ENCODE results near the gene AHNAK2. TPM values are rescaled to one million over a fixed set of nuclear protein-coding genes. Genes with fewer than 3 reads are reported as not detected.

The AHNAK2 gene
- total and polyA plus RNA-seq, 2 donors (not counting 1 experiment from before 2014, with no cell fraction given), result not detected

GRCh38 chr14:104966261-104966865, 11.8 kb downstream of the AHNAK2 start:
- H3K9me3 Mint-ChIP-seq (ENCODE audit: insufficient read depth), result no peaks in the 10 kb centered on the region
- Histone ChIP-seq H3K36me3 (replicated peaks in 1 of 2; ENCODE audit: control extremely low read depth in 1 of 2, control insufficient read depth in 1 of 2, extremely low read depth in 1 of 2, insufficient read depth in 2 of 2, low read length in 1 of 2) (no peaks in the 10 kb centered on the region), H3K9me3 (ENCODE audit: control extremely low read depth in 1 of 3, control insufficient read depth in 2 of 3, insufficient read depth in 1 of 3, low read length in 2 of 3) (peaks cover 0 to 8% (median 0%) of the 10 kb centered on the region in 3 donors), H3K27ac (ENCODE audit: low read length in 2 of 2) (no peak overlapping the region), H4K20me1 (ENCODE audit: control insufficient read depth, insufficient read depth, low read length, poor library complexity, severe bottlenecking) (no peaks in the 10 kb centered on the region), H3K4me1 (ENCODE audit: control insufficient read depth in 2 of 2, insufficient read depth in 2 of 2, low read length in 2 of 2) (peaks cover 17 to 19% of the 10 kb centered on the region in 2 donors), H3K27me3 (replicated peaks in 1 of 4; ENCODE audit: control extremely low read depth in 1 of 4, control insufficient read depth in 3 of 4, insufficient read depth in 4 of 4, low read length in 3 of 4) (peaks cover 0 to 38% (median 15%) of the 10 kb centered on the region in 4 experiments), H3K79me2 (ENCODE audit: control insufficient read depth, insufficient read depth, low read length) (no peaks in the 10 kb centered on the region), H3K9ac (ENCODE audit: low read length) (no peak overlapping the region), H2AFZ (ENCODE audit: insufficient read depth, low read depth, low read length, poor library complexity, severe bottlenecking) (no peak overlapping the region), H3K4me3 (ENCODE audit: control extremely low read depth in 1 of 5, extremely low read depth in 1 of 5, insufficient read depth in 1 of 5, low read depth in 2 of 5, low read length in 4 of 5) (no peak overlapping the region), H3K4me2 (replicated peaks; ENCODE audit: low read depth, low read length, poor library complexity, severe bottlenecking) (no peak overlapping the region)
- H3K27me3 Mint-ChIP-seq, result peaks cover 15% of the 10 kb centered on the region
- peaks cover 16% of the 10 kb centered on the region for H3K4me1 Mint-ChIP-seq
- no peak for DNase-seq
- ATAC-seq (ENCODE audit: low read depth), result no peak
- 80% methylated on average over 9 of the region's 9 CpGs for WGBS (ENCODE audit: insufficient coverage)
- no peak for TF ChIP-seq EZH2 (IDR thresholded peaks at IDR 0.05; ENCODE audit: borderline replicate concordance, insufficient read depth, low read depth, low read length, poor library complexity, severe bottlenecking)
- no peak for TF ChIP-seq CTCF (IDR thresholded peaks at IDR 0.05)
- no peak overlapping the region for H3K4me3 Mint-ChIP-seq
- POLR2A ChIA-PET, result no interaction called here
- intact Hi-C loops (cut with micrococcal nuclease), result no loop called here
- CTCF ChIA-PET, result no interaction called here
- no peak overlapping the region for H3K27ac Mint-ChIP-seq

GRCh38 chr14:104965561-104966231, 12.5 kb downstream of the AHNAK2 start:
- no peak overlapping the region for H3K4me3 Mint-ChIP-seq
- no peak overlapping the region for H3K4me2 ChIP-seq (replicated peaks; ENCODE audit: low read depth, low read length, poor library complexity, severe bottlenecking)
- ATAC-seq (ENCODE audit: low read depth) (no peak), DNase-seq (no peak)
- H2AFZ ChIP-seq (ENCODE audit: insufficient read depth, low read depth, low read length, poor library complexity, severe bottlenecking), result no peak overlapping the region
- H3K27me3 ChIP-seq (replicated peaks in 1 of 4; ENCODE audit: control extremely low read depth in 1 of 4, control insufficient read depth in 3 of 4, insufficient read depth in 4 of 4, low read length in 3 of 4), result peaks cover 0 to 38% (median 15%) of the 10 kb centered on the region in 4 experiments
- ChIA-PET CTCF (no interaction called here), POLR2A (no interaction called here)
- no peak overlapping the region for H3K27ac Mint-ChIP-seq
- H3K4me3 ChIP-seq (ENCODE audit: control extremely low read depth in 1 of 5, extremely low read depth in 1 of 5, insufficient read depth in 1 of 5, low read depth in 2 of 5, low read length in 4 of 5), result no peak overlapping the region
- peaks cover 17 to 19% of the 10 kb centered on the region in 2 donors for H3K4me1 ChIP-seq (ENCODE audit: control insufficient read depth in 2 of 2, insufficient read depth in 2 of 2, low read length in 2 of 2)
- peaks cover 0 to 8% (median 0%) of the 10 kb centered on the region in 3 donors for H3K9me3 ChIP-seq (ENCODE audit: control extremely low read depth in 1 of 3, control insufficient read depth in 2 of 3, insufficient read depth in 1 of 3, low read length in 2 of 3)
- TF ChIP-seq EZH2 (IDR thresholded peaks at IDR 0.05; ENCODE audit: borderline replicate concordance, insufficient read depth, low read depth, low read length, poor library complexity, severe bottlenecking) (no peak), CTCF (IDR thresholded peaks at IDR 0.05) (no peak)
- no peaks in the 10 kb centered on the region for H3K9me3 Mint-ChIP-seq (ENCODE audit: insufficient read depth)
- no peaks in the 10 kb centered on the region for H4K20me1 ChIP-seq (ENCODE audit: control insufficient read depth, insufficient read depth, low read length, poor library complexity, severe bottlenecking)
- H3K9ac ChIP-seq (ENCODE audit: low read length), result no peak overlapping the region
- 93% methylated on average over 12 of the region's 13 CpGs for WGBS (ENCODE audit: insufficient coverage)
- intact Hi-C loops (cut with micrococcal nuclease), result no loop called here
- H3K36me3 ChIP-seq (replicated peaks in 1 of 2; ENCODE audit: control extremely low read depth in 1 of 2, control insufficient read depth in 1 of 2, extremely low read depth in 1 of 2, insufficient read depth in 2 of 2, low read length in 1 of 2), result no peaks in the 10 kb centered on the region
- H3K27me3 Mint-ChIP-seq, result peaks cover 15% of the 10 kb centered on the region
- H3K4me1 Mint-ChIP-seq, result peaks cover 16% of the 10 kb centered on the region
- H3K27ac ChIP-seq (ENCODE audit: low read length in 2 of 2), result no peak overlapping the region
- no peaks in the 10 kb centered on the region for H3K79me2 ChIP-seq (ENCODE audit: control insufficient read depth, insufficient read depth, low read length)
